Hepatocyte (in vitro differentiated cells): Measurements from ENCODE around the gene FOXC2. TPM values are rescaled to one million over a fixed set of nuclear protein-coding genes. Genes with fewer than 3 reads are reported as not detected.

Experiments used
- DNase-seq: peaks from one replicate; pipeline ENCODE4 v3.0.0-alpha.2; 2016; ENCODE audit warnings: low spot score
- H2AFZ ChIP-seq: fragments of 200-600 bp; sonication (generic); 2 replicates; pipeline ENCODE4 v1.6.0; 2016; ENCODE audit warnings: antibody characterized with exemption, mild to moderate bottlenecking
- H3K27ac ChIP-seq: fragments of 200-600 bp; sonication (generic); 2 replicates; pipeline ENCODE4 v1.5.1; 2016; ENCODE audit warnings: mild to moderate bottlenecking
- H3K27me3 ChIP-seq: fragments of 200-600 bp; sonication (generic); 2 replicates; pipeline ENCODE4 v1.6.1; 2016
- H3K36me3 ChIP-seq: fragments of 200-600 bp; sonication (generic); replicated peaks from 2 replicates; pipeline ENCODE4 v1.5.1; 2016; ENCODE audit warnings: low read depth; ENCODE audit not compliant: insufficient read depth
- H3K4me1 ChIP-seq: fragments of 200-600 bp; sonication (generic); 2 replicates; pipeline ENCODE4 v1.5.1; 2016; ENCODE audit warnings: mild to moderate bottlenecking, moderate library complexity; ENCODE audit not compliant: insufficient read depth
- H3K4me2 ChIP-seq: fragments of 200-600 bp; sonication (generic); 2 replicates; pipeline ENCODE4 v1.6.0; 2016
- H3K4me3 ChIP-seq: fragments of 200-600 bp; sonication (generic); 2 replicates; pipeline ENCODE4 v1.5.1; 2016; ENCODE audit warnings: mild to moderate bottlenecking
- H3K79me2 ChIP-seq: fragments of 200-600 bp; sonication (generic); 2 replicates; pipeline ENCODE4 v1.6.0; 2017; ENCODE audit warnings: mild to moderate bottlenecking
- H3K9me2 ChIP-seq: fragments of 200-600 bp; sonication (generic); replicated peaks from 2 replicates; pipeline ENCODE4 v1.6.0; 2017; ENCODE audit warnings: mild to moderate bottlenecking; ENCODE audit not compliant: insufficient read depth
- H3K9me3 ChIP-seq: fragments of 200-600 bp; sonication (generic); 2 replicates; pipeline ENCODE4 v1.5.1; 2016; ENCODE audit warnings: low read depth, mild to moderate bottlenecking
- H4K20me1 ChIP-seq: fragments of 200-600 bp; sonication (generic); 2 replicates; pipeline ENCODE4 v1.6.0; 2016; ENCODE audit warnings: mild to moderate bottlenecking; ENCODE audit not compliant: insufficient read depth, poor library complexity, severe bottlenecking
- EZH2 ChIP-seq: fragments of 200-600 bp; sonication (generic); IDR thresholded peaks from 2 replicates; pipeline ENCODE4 v1.6.1; 2016; ENCODE audit warnings: antibody characterized with exemption, mild to moderate bottlenecking, borderline replicate concordance
- EZH2phosphoT487 ChIP-seq: fragments of 200-600 bp; sonication (generic); IDR thresholded peaks from one replicate; pipeline ENCODE4 v1.6.1; 2018; ENCODE audit warnings: antibody characterized with exemption, mild to moderate bottlenecking, low read depth, moderate library complexity; ENCODE audit not compliant: unreplicated experiment, severe bottlenecking
- WGBS: methylation state at CpG from one replicate; pipeline ENCODE4 v1.1.6; 2016; ENCODE audit warnings: low lambda C conversion rate; ENCODE audit errors: missing lambda C conversion rate; 5-methylcytosine and 5-hydroxymethylcytosine counted together
- polyA plus RNA-seq: library from polyadenylated mRNA; unstranded; fragments of >200 nt; fragmentation: Nextera tagmentation; extraction: Ambion mirVana; gene quantifications from 2 replicates; pipeline ENCODE4 v1.2.1, GENCODE V29; 2016
- total RNA-seq: library from RNA; depleted of rRNA; stranded (reverse); fragments of >200 nt; gene quantifications from 2 replicates; pipeline ENCODE4 v1.2.3, GENCODE V29; 2014
- TF ChIP-seq, protein P1 (sequence below): fragments of 200-600 bp; sonication (generic); IDR thresholded peaks from 2 replicates; pipeline ENCODE4 v1.5.1; 2016; ENCODE audit warnings: antibody characterized with exemption, mild to moderate bottlenecking; ENCODE audit not compliant: poor library complexity

FOXC2 gene
- total and polyA plus RNA-seq, 2 experiments from 2014 or later = 0.30 TPM; not detected in 1

DNA sequence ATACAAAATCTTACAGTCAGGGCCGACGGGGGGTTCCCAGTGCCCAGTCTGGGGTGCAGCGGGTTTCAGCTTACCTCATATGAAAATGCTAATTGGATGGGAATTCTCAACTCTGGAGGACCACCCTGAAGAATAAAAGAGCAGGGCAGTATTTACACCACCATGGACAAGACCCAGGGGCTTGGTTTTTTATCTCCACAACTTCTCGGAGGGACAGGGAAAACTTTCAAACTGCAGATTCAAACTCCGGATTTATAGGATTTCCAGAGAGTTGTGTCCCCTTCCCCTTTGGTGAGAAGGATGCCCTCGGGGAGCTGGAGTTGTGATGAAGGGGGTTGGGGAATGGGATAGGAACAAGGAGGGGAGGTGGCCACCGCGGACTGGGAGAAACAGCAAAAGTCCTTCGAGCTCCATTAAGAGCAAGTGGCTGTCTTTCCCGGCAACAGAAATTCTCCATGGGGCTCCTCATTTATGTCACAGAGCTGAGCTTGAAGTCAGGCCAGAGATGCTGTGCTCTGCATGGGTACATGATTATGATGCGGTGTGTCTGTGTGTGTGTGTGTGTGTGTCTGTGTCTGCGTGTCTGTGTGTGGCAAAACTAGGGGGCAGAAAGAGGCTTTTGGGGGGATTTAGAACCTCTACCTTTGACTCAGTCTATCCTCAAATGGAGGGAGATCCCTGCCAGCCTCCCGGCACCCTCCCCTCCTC is 27.4 kb downstream of the FOXC2 start:
- Histone ChIP-seq H3K4me1 (peaks cover 5% of the 10 kb centered on the region), H2AFZ (no peak overlapping the region), H3K27ac (no peak overlapping the region), H3K36me3 (no peaks in the 10 kb centered on the region), H3K4me2 (no peak overlapping the region), H3K9me2 (no peaks in the 10 kb centered on the region), H3K27me3 (peaks cover 68% of the 10 kb centered on the region), H3K79me2 (no peaks in the 10 kb centered on the region), H3K9me3 (no peaks in the 10 kb centered on the region), H3K4me3 (no peak overlapping the region), H4K20me1 (no peaks in the 10 kb centered on the region)
- WGBS = 59% methylated on average over 13 of the region's 13 CpGs
- TF ChIP-seq EZH2phosphoT487 (no peak), EZH2 (no peak)
- TF ChIP-seq, protein P1, sequence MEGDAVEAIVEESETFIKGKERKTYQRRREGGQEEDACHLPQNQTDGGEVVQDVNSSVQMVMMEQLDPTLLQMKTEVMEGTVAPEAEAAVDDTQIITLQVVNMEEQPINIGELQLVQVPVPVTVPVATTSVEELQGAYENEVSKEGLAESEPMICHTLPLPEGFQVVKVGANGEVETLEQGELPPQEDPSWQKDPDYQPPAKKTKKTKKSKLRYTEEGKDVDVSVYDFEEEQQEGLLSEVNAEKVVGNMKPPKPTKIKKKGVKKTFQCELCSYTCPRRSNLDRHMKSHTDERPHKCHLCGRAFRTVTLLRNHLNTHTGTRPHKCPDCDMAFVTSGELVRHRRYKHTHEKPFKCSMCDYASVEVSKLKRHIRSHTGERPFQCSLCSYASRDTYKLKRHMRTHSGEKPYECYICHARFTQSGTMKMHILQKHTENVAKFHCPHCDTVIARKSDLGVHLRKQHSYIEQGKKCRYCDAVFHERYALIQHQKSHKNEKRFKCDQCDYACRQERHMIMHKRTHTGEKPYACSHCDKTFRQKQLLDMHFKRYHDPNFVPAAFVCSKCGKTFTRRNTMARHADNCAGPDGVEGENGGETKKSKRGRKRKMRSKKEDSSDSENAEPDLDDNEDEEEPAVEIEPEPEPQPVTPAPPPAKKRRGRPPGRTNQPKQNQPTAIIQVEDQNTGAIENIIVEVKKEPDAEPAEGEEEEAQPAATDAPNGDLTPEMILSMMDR = no peak
- no peak for DNase-seq

DNA sequence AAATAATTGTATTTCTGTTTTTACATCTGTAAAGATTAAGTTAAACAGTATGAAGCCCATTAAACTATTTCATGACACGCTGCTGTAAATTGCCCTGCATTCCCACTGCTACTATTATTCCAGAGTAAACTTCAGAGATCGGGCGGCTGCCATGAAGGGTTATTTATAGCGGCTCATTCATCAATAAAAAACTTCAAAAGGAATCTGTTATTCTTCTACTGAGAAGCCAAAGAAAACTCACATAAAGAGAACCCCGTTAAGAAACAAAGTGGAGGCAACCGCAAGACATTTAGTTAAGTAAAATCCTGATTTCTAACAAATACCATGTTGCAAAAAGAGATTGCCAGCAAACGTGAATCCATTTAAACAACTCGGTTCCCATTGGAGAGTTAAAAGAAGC is 28.1 kb downstream of the FOXC2 start:
- Histone ChIP-seq H2AFZ (no peak overlapping the region), H3K4me1 (peaks cover 5% of the 10 kb centered on the region), H3K9me2 (no peaks in the 10 kb centered on the region), H3K27ac (no peak overlapping the region), H4K20me1 (no peaks in the 10 kb centered on the region), H3K4me2 (no peak overlapping the region), H3K79me2 (no peaks in the 10 kb centered on the region), H3K4me3 (no peak overlapping the region), H3K9me3 (no peaks in the 10 kb centered on the region), H3K27me3 (peaks cover 62% of the 10 kb centered on the region), H3K36me3 (no peaks in the 10 kb centered on the region)
- WGBS = 48% methylated on average over 8 of the region's 8 CpGs
- DNase-seq = no peak
- TF ChIP-seq, protein P1 = no peak
- no peak for TF ChIP-seq EZH2
- TF ChIP-seq EZH2phosphoT487 = peak; percentile 78

DNA sequence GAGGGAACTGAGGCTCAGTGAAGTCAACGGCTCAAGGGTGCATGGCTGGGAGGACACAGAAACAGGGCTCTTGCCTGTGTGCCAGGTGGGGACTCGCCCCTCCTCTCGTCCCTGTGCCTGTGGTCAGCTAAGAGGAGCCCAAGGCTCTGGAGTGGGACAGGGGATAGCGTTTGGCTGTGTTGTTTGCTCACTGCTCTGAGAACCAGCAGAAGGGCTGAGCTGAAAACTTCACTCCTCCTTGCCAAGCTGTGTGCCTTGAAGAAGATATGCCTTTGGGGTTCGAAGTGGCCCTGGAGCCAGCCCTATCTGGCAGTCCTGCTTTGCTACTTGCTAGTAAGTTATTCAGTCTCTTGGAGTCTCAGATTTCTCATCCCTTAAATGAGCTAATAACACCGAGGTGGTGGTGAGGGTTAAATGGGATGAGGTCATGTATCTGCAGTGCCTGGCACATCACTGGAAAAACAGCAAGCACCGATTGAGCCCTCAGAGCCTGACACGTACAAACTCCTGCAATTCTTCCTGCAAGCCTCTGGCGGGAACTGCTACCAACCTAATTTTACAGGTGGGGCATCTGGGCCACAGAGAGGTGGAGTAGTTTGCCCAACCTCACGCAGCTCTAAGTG is 29.5 kb downstream of the FOXC2 start:
- H3K9me3 ChIP-seq = no peaks in the 10 kb centered on the region
- H3K4me2 ChIP-seq = no peak overlapping the region
- peaks cover 5% of the 10 kb centered on the region for H3K4me1 ChIP-seq
- H3K4me3 ChIP-seq = no peak overlapping the region
- no peaks in the 10 kb centered on the region for H3K79me2 ChIP-seq
- DNase-seq = no peak
- no peak overlapping the region for H2AFZ ChIP-seq
- TF ChIP-seq EZH2phosphoT487 = no peak
- TF ChIP-seq, protein P1 = no peak
- no peak for TF ChIP-seq EZH2
- H3K36me3 ChIP-seq = no peaks in the 10 kb centered on the region
- no peaks in the 10 kb centered on the region for H4K20me1 ChIP-seq
- WGBS = 79% methylated on average over 10 of the region's 10 CpGs
- H3K27ac ChIP-seq = no peak overlapping the region
- no peaks in the 10 kb centered on the region for H3K9me2 ChIP-seq
- peaks cover 60% of the 10 kb centered on the region for H3K27me3 ChIP-seq
